ENCODE data around the gene FOXA2.

Gene FOXA2

DNA sequence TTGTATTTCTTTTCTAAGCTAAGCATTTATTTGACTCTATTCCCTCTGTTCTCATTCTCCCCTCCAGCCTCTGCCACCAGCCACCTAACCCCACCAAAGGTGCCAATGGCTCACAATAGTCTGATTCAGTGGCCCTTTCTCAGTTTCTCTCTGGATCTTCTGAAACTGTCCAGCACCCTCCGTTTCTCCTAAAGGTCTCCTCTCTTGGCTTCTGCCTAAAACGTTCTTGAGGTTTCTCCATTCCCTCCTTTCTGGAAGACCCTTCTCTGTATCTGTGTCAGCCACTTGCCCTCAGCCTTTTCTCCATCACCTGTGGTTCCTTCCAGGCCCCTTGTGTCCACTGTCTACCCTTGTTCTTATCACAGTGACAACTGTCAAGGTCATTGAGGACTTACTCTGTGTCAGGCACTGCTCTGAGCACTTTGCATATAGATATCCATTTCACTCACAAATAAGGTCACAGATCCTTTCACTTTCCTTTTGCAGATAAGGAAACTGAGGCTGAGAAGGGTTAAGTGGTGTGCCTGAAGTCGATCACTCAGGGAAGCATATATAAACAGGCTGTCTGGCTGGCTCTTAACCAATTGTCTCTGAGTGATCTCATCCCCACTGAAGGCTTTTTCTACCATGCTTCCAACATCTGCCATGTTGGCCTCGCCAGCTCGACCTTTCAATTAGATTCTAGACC lies 48.1 kb downstream of the FOXA2 start:
- no peak for DNase-seq

- DNase-seq = no peak
These were observed 48.9 kb downstream of the FOXA2 start for GRCh38 chr20:22535483-22535882.

DNA sequence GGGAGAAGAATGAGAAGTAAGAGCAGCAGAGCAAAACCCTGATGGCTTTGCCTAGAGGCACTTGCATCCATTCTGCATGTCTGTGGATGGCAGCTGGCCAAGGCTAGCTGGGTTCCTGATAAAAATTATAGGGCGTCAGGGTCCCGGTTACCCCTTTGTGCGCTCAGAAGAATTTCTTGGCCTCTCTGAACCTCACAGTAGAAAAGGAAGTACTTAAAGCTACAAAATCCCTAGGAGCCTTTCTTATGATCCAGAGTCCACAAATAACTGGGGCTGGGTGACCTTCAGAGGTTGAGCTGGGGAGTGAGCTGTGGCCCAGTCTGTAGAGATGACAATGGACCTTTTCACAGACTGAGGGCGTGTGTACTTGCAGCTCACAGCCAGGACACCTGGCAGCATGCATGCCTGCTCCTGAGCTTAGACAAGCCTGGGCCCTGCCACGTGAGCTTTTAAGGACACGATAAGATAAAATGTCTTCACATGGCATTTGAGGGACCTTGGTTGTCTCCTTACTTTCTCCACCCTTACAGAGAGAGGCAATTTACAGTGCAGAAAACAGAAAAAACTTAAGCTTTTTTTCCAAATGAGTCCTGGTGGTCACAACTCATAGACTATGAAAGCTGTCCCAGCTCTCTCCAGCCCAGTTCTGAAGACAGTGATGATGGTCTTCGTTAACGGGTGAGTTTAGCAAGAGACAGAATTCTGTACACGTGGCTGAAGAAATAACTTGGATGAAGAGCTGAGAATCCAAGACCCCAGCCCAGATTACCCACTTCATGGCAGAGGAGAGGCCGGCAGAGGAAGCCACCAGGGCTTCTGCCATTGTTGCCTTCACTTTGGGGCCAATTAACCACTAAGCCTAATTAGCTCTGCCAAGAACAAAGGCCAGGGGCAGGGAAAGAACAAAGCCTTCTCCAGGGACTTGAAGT lies 50.3 kb downstream of the FOXA2 start:
- DNase-seq = no peak

DNA sequence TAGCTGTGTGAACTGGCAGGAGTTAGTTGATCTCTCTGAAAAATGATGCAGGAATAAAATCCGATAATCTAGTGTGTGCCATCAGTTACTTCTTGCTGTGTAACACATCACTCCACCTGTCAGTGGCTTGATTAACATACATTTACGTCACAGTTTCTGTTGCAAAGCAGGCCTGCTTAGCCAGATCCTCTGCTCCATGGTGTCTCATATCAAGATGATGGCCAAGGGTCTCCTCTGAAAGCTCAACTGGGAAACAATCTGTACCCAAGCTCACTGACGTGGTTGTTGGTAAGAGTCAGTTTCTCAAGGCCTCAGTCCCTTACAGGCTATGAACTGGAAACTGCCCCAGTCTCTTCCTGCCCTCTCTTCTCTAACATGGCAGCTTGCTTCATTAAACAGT lies 51.8 kb downstream of the FOXA2 start:
- no peak for DNase-seq

DNA sequence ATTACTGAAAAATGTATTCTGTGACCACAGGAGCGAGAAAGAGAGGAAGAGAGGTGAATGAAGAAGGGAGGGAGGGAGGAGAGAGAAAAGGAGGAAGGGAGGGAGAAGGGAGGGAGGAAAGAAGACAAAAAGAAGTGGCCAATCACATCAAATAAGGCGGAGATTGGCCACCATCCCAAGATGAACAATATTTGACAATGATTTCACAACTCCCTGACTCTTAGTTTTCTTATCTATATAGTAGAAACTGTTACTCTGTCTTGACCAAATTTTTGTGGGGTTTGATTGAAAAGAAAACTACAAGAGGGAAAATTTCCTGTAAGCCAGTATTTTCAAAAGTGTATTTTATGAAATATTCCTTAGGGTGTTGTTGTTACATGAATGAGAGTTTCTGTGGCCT lies 52.6 kb downstream of the FOXA2 start:
- DNase-seq = no peak

- DNase-seq = no peak
These were observed 53.2 kb downstream of the FOXA2 start for GRCh38 chr20:22531056-22531615.

Data from NCI-H187 treated with DMSO at 0.1 percent for 48 hours (cell line).